ENCODE measurements around the gene FAM53A.

DNA sequence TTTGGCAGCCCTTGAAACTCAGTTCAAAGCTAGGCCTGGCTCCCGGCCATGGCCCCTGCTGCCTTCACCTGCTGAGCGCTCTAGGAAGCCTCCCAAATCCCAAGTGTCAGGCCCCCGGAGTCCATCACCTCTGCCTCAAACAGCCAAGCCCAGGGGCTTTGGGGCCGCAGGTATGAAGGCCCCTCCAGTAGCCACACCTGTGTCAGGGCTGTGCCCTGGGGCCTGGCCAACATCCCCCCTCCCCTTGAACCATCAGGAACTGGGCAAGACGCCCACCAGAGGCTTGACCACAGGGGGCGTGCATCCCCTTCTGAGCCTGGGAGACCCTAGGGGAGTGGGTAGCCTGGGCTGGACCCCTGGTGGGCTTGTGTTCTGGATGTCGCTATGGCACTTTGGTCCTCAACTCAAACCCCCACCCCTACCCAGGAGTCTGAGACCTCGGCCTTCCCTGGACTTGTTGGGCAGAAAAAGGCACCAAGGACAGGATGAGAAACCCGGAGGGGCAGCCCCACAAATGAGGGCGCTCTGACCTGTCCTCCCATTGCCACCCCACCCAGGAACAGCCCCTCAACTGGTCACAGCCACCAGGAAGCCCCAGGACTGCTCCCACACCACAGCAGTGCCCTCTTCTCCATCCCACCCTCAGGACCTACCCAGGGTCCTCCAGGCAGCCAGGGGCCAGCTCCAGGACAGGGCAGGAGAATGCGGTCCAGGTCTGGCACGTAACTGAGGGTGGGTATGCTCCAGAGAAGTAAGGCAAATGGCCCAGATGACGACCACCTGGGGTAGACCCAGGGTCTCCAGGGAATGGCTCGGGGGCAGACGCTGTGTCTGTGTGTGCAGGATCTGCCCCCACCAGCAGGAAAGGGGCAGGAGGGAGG lies 32.2 kb upstream of the FAM53A start:
- TF ChIP-seq, protein P1, sequence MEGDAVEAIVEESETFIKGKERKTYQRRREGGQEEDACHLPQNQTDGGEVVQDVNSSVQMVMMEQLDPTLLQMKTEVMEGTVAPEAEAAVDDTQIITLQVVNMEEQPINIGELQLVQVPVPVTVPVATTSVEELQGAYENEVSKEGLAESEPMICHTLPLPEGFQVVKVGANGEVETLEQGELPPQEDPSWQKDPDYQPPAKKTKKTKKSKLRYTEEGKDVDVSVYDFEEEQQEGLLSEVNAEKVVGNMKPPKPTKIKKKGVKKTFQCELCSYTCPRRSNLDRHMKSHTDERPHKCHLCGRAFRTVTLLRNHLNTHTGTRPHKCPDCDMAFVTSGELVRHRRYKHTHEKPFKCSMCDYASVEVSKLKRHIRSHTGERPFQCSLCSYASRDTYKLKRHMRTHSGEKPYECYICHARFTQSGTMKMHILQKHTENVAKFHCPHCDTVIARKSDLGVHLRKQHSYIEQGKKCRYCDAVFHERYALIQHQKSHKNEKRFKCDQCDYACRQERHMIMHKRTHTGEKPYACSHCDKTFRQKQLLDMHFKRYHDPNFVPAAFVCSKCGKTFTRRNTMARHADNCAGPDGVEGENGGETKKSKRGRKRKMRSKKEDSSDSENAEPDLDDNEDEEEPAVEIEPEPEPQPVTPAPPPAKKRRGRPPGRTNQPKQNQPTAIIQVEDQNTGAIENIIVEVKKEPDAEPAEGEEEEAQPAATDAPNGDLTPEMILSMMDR (IDR thresholded peaks at IDR 0.05), result no peak
- TF ChIP-seq POLR2A (IDR thresholded peaks at IDR 0.05), result no peak
- no peak for TF ChIP-seq EP300 (IDR thresholded peaks at IDR 0.05)
- TF ChIP-seq POLR2AphosphoS5 (IDR thresholded peaks at IDR 0.05), result no peak
